H1 (cell line): ENCODE results near the gene HES5. TPM values are rescaled to one million over a fixed set of nuclear protein-coding genes. Genes with fewer than 3 reads are reported as not detected.

Source experiments
- CTCF ChIA-PET: fragments of 300-600 bp; sonication (Branson Sonifier 250); formaldehyde crosslinking; loops from one replicate; lab custom pipeline; 2021; ENCODE audit not compliant: partially characterized antibody; lab: Charles Lee
- POLR2A ChIA-PET: fragments of 300-600 bp; sonication (Branson Sonifier 250); formaldehyde crosslinking; loops from one replicate; lab custom pipeline; 2021; ENCODE audit warnings: inconsistent platforms; ENCODE audit not compliant: partially characterized antibody; lab: Charles Lee
- DNase-seq, 2 experiments: peaks; one replicate each; pipeline versions ENCODE4 v3.0.0 to v3.0.0-alpha.2; 2010 to 2022; ENCODE audit warnings: low spot score in 2 of 2, low read depth in 1 of 2, mixed read lengths in 1 of 2
- FAIRE-seq: peaks from 2 replicates; lab custom pipeline; 2011; peaks lifted over from hg19 to GRCh38; lab: Jason Lieb, UNC
- H2AFZ ChIP-seq: 2 replicates; pipeline ENCODE4 v1.8.1; 2012; ENCODE audit warnings: low read length, inconsistent platforms
- H2AK5ac ChIP-seq: 2 replicates; pipeline ENCODE4 v1.6.1; 2013; ENCODE audit warnings: low read depth, low read length
- H2BK120ac ChIP-seq: replicated peaks from 2 replicates; pipeline ENCODE3; 2013; ENCODE audit warnings: low read depth, low read length, inconsistent platforms
- H2BK12ac ChIP-seq: 2 replicates; pipeline ENCODE4 v1.6.1; 2013; ENCODE audit warnings: low read depth, low read length
- H2BK15ac ChIP-seq: 2 replicates; pipeline ENCODE4 v1.6.1; 2013; ENCODE audit warnings: low read length
- H2BK20ac ChIP-seq: 2 replicates; pipeline ENCODE4 v1.6.1; 2013; ENCODE audit warnings: low read length
- H2BK5ac ChIP-seq: 2 replicates; pipeline ENCODE4 v1.6.1; 2013; ENCODE audit warnings: low read depth, low read length
- H3K14ac ChIP-seq: 2 replicates; pipeline ENCODE4 v1.6.1; 2013; ENCODE audit warnings: inconsistent platforms; ENCODE audit not compliant: insufficient read length
- H3K18ac ChIP-seq: 2 replicates; pipeline ENCODE4 v1.6.1; 2013; ENCODE audit warnings: low read length; ENCODE audit errors: extremely low read depth
- H3K23ac ChIP-seq: 2 replicates; pipeline ENCODE4 v1.6.1; 2013; ENCODE audit warnings: inconsistent platforms; ENCODE audit not compliant: insufficient read length
- H3K23me2 ChIP-seq: 2 replicates; pipeline ENCODE4 v1.6.1; 2013; ENCODE audit warnings: low read depth, low read length
- H3K27ac ChIP-seq: 2 replicates; pipeline ENCODE4 v1.6.1; 2011; ENCODE audit warnings: low read depth, low read length, inconsistent platforms
- H3K27me3 ChIP-seq, 4 experiments: replicated peaks in 1 of 4; 1 replicate in 1 of 4; 2 replicates in 3 of 4; pipeline versions ENCODE4 v1.6.1 to v1.8.1; 2011 to 2013; ENCODE audit warnings: low read length in 3 of 4, mild to moderate bottlenecking in 3 of 4, inconsistent platforms in 2 of 4, mixed read lengths in 2 of 4, moderate library complexity in 1 of 4; ENCODE audit not compliant: control insufficient read depth in 3 of 4, insufficient read depth in 3 of 4; ENCODE audit errors: extremely low read depth in 1 of 4
- H3K36me3 ChIP-seq, 4 experiments: 2 replicates each; pipeline versions ENCODE4 v1.6.1 to v1.8.1; 2011 to 2013; ENCODE audit warnings: mild to moderate bottlenecking in 4 of 4, low read length in 3 of 4, moderate library complexity in 2 of 4, control low read depth in 1 of 4, inconsistent platforms in 1 of 4; ENCODE audit not compliant: insufficient read depth in 4 of 4, control insufficient read depth in 2 of 4
- H3K4ac ChIP-seq: replicated peaks from 2 replicates; pipeline ENCODE3; 2013; ENCODE audit warnings: low read length, low read depth, mixed read lengths, inconsistent platforms; ENCODE audit not compliant: insufficient read length
- H3K4me1 ChIP-seq, 4 experiments: replicated peaks in 1 of 4; 1 replicate in 1 of 4; 2 replicates in 3 of 4; pipeline versions ENCODE4 v1.6.1 to v1.8.1; 2011 to 2013; ENCODE audit warnings: low read length in 3 of 4, inconsistent platforms in 2 of 4, mixed read lengths in 1 of 4; ENCODE audit not compliant: insufficient read depth in 4 of 4, control insufficient read depth in 3 of 4
- H3K4me2 ChIP-seq, 2 experiments: 2 replicates each; pipeline versions ENCODE4 v1.6.1 to v1.8.1; 2011 to 2013; ENCODE audit warnings: low read depth in 2 of 2, low read length in 2 of 2, control low read depth in 1 of 2, inconsistent platforms in 1 of 2, mild to moderate bottlenecking in 1 of 2; ENCODE audit not compliant: insufficient read depth in 1 of 2
- H3K4me3 ChIP-seq, 4 experiments: fragments of 200-600, 300-600 bp in 1 of 4; sonication (generic), shearing (Covaris generic), sonication (Bioruptor Twin) in 1 of 4; 2 replicates each; pipeline versions ENCODE4 v1.5.1 to v1.8.1; 2011 to 2016; ENCODE audit warnings: low read length in 4 of 4, low read depth in 3 of 4, control low read depth in 2 of 4, inconsistent platforms in 2 of 4, mild to moderate bottlenecking in 2 of 4, mixed read lengths in 1 of 4, moderate library complexity in 1 of 4; ENCODE audit not compliant: insufficient read depth in 2 of 4; ENCODE audit errors: extremely low read depth in 1 of 4
- H3K56ac ChIP-seq: replicated peaks from 2 replicates; pipeline ENCODE3; 2013; ENCODE audit warnings: low read depth, mild to moderate bottlenecking, mixed read lengths, low read length, inconsistent platforms; ENCODE audit not compliant: insufficient read length
- H3K79me1 ChIP-seq: 2 replicates; pipeline ENCODE4 v1.6.1; 2013; ENCODE audit warnings: low read depth, low read length, control low read depth
- H3K79me2 ChIP-seq, 2 experiments: 2 replicates each; pipeline versions ENCODE4 v1.6.1 to v1.8.1; 2012 to 2013; ENCODE audit warnings: low read length in 2 of 2, mild to moderate bottlenecking in 2 of 2, inconsistent platforms in 1 of 2; ENCODE audit not compliant: insufficient read depth in 2 of 2, control insufficient read depth in 1 of 2
- H3K9ac ChIP-seq, 4 experiments: replicated peaks in 1 of 4; 1 replicate in 1 of 4; 2 replicates in 3 of 4; pipeline versions ENCODE4 v1.6.1 to v1.8.1; 2011 to 2013; ENCODE audit warnings: low read depth in 3 of 4, low read length in 3 of 4, control low read depth in 2 of 4, mild to moderate bottlenecking in 2 of 4, moderate library complexity in 2 of 4, inconsistent platforms in 1 of 4; ENCODE audit errors: extremely low read depth in 1 of 4
- H3K9me3 ChIP-seq, 2 experiments: 2 replicates each; pipeline versions ENCODE4 v1.6.1 to v1.8.1; 2012 to 2013; ENCODE audit warnings: mild to moderate bottlenecking in 2 of 2, moderate library complexity in 2 of 2, control low read depth in 1 of 2, inconsistent platforms in 1 of 2, low read depth in 1 of 2, low read length in 1 of 2, mixed read lengths in 1 of 2; ENCODE audit not compliant: insufficient read depth in 2 of 2
- H4K20me1 ChIP-seq, 2 experiments: replicated peaks in 1 of 2; 2 replicates each; pipeline versions ENCODE3 to v1.8.1; 2011 to 2013; ENCODE audit warnings: inconsistent platforms in 2 of 2, low read length in 2 of 2, mild to moderate bottlenecking in 1 of 2; ENCODE audit not compliant: insufficient read depth in 2 of 2, control insufficient read depth in 1 of 2
- H4K5ac ChIP-seq: 2 replicates; pipeline ENCODE4 v1.6.1; 2013; ENCODE audit warnings: low read length, low read depth, mixed read lengths, inconsistent platforms; ENCODE audit not compliant: insufficient read length
- H4K8ac ChIP-seq: 2 replicates; pipeline ENCODE4 v1.8.0; 2013; ENCODE audit warnings: mild to moderate bottlenecking, moderate library complexity, low read length, inconsistent platforms; ENCODE audit not compliant: insufficient read depth; ENCODE audit errors: extremely low read depth
- H4K91ac ChIP-seq: replicated peaks from 2 replicates; pipeline ENCODE3; 2013; ENCODE audit warnings: low read length, mixed read lengths, inconsistent platforms; ENCODE audit not compliant: insufficient read length
- KDM4A ChIP-seq: IDR thresholded peaks from one replicate; pipeline ENCODE4 v1.7.1; 2012; ENCODE audit warnings: low read depth, mild to moderate bottlenecking, moderate library complexity, low read length, inconsistent platforms; ENCODE audit not compliant: severe bottlenecking
- SP1 ChIP-seq: IDR thresholded peaks from 2 replicates; pipeline ENCODE4 v1.6.1; 2011; ENCODE audit warnings: low read depth, low read length
- SP2 ChIP-seq: IDR thresholded peaks from 2 replicates; pipeline ENCODE4 v1.6.1; 2012; ENCODE audit warnings: mild to moderate bottlenecking, low read length, inconsistent platforms
- TAF1 ChIP-seq: IDR thresholded peaks from 2 replicates; pipeline ENCODE4 v1.6.1; 2011; ENCODE audit warnings: mild to moderate bottlenecking, low read depth, low read length
- whole genome bisulfite sequencing, 2 experiments: shearing (Covaris generic) in 1 of 2; methylation state at CpG; one replicate each; pipeline versions ENCODE4 v1.1.6 to v1.1.7; 2013 to 2015; ENCODE audit warnings: low lambda C conversion rate in 2 of 2, mixed read lengths in 2 of 2, inconsistent platforms in 1 of 2, low coverage in 1 of 2, missing lambda C conversion rate in 1 of 2; ENCODE audit not compliant: insufficient replicate concordance in 2 of 2, insufficient coverage in 1 of 2, insufficient read length in 1 of 2; ENCODE audit errors: extremely low coverage in 1 of 2, missing lambda C conversion rate in 1 of 2; 5-methylcytosine and 5-hydroxymethylcytosine counted together
- polyA plus RNA-seq, 7 experiments: library from polyadenylated mRNA; depleted of rRNA in 3 of 7; stranded (reverse) in 5 of 7; unstranded in 2 of 7; fragments of >200 nt in 5 of 7; fragments of 200-250 nt in 2 of 7; gene quantifications; 1 replicate in 5 of 7; 2 replicates in 1 of 7; 4 replicates in 1 of 7; pipeline versions ENCODE4 v1.2.1 to v1.2.3, GENCODE V29; 2011 to 2013; ENCODE audit warnings: missing spikeins in 2 of 7, mixed read lengths in 2 of 7
- total RNA-seq: library from RNA; stranded (reverse); fragmentation: NEBNext Ultra II Directional; extraction: Animal tissue kit (Norgen Biotek cat#: 25700); gene quantifications from 2 replicates; pipeline ENCODE4 v1.2.1, GENCODE V29; 2021

The HES5 gene
- total and polyA plus RNA-seq, 2 of the 8 experiments (the other 6 are each of a cell fraction or from before 2014, with no cell fraction given): 0.22 TPM; not detected in 1

DNA sequence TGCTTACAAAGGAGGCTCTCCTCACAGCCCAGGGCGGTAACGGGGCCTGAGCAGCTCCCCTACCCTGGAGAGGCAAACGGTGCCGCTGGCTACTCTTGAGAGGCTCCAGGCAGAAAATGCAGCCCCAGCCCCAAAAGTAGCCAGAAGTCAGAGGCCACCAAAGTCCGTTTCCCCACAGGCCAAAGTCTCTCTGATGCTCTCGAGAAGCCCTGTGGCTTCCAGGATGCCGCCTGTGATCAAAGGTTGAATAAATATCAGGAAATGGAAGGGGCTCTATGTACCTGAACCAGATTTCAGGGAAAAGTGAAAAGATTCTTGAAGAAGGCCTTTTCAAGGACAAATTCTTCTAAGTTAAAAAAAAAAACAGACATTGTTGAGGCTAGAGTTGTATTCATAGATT, 7.8 kb downstream of the HES5 start:
- H3K4me1 ChIP-seq: peaks cover 0 to 21% (median 14%) of the 10 kb centered on the region in 4 experiments; a peak in 6 of 7 replicates
- no peak overlapping the region for H3K4me3 ChIP-seq
- no peak overlapping the region for H2BK20ac ChIP-seq
- no peak overlapping the region for H4K8ac ChIP-seq
- no peak overlapping the region for H2BK120ac ChIP-seq
- H3K79me2 ChIP-seq: peaks cover 14 to 44% of the 10 kb centered on the region in 2 experiments
- H3K27me3 ChIP-seq: peaks cover 2 to 7% (median 6%) of the 10 kb centered on the region in 4 experiments
- H2AK5ac ChIP-seq: no peak overlapping the region
- CTCF ChIA-PET: interaction anchor here (0.8 to 4.6 kb wide), 5 partner anchors 12 to 108 kb away, joined by 3 to 16 read pairs (median 4); no protein-coding TSS in a partner anchor
- no peak for FAIRE-seq
- H3K79me1 ChIP-seq: peaks cover 30% of the 10 kb centered on the region
- 93% methylated on average over 7 of the region's 7 CpGs; no CpG with 5 or more reads in 1 of the 2 experiments for WGBS, 2 experiments
- H3K23me2 ChIP-seq: peaks cover 2% of the 10 kb centered on the region; the same call in 1 of the 2 replicates
- H2BK15ac ChIP-seq: no peak overlapping the region
- no peak overlapping the region for H4K5ac ChIP-seq
- H3K23ac ChIP-seq: no peak overlapping the region
- no peak overlapping the region for H3K56ac ChIP-seq
- peaks cover 36 to 46% of the 10 kb centered on the region in 2 experiments for H4K20me1 ChIP-seq
- no peak overlapping the region for H4K91ac ChIP-seq
- no peak overlapping the region for H3K14ac ChIP-seq
- no peaks in the 10 kb centered on the region for H3K9me3 ChIP-seq
- H3K27ac ChIP-seq: no peak overlapping the region
- TF ChIP-seq SP1: no peak
- TF ChIP-seq SP2: no peak
- no peak for TF ChIP-seq KDM4A
- no peak for TF ChIP-seq TAF1
- H3K4me2 ChIP-seq: no peak overlapping the region
- H3K4ac ChIP-seq: no peak overlapping the region
- POLR2A ChIA-PET: interaction anchor here (1.0 kb wide), 1 partner anchor 13 kb away, joined by 4 read pairs; no protein-coding TSS in a partner anchor
- H3K18ac ChIP-seq: no peak overlapping the region
- no peak for DNase-seq
- no peak overlapping the region for H2BK5ac ChIP-seq
- peaks cover 17 to 39% (median 31%) of the 10 kb centered on the region in 4 experiments; a peak in 7 of 8 replicates for H3K36me3 ChIP-seq
- no peak overlapping the region for H2AFZ ChIP-seq
- no peak overlapping the region for H3K9ac ChIP-seq
- no peak overlapping the region for H2BK12ac ChIP-seq
